HG02973 (cell line): Measurements from ENCODE around the gene COL4A4.

Source experiments
- ATAC-seq: cut with Tn5 transposase; IDR thresholded peaks from one replicate; pipeline ENCODE4 v1.9.1; 2021; ENCODE audit warnings: moderate library complexity; ENCODE audit not compliant: unreplicated experiment

COL4A4 gene

GRCh38 chr2:227035711-227036367 lies 128.2 kb downstream of the COL4A4 start:
- ATAC-seq, result no peak

- peak; percentile 74 for ATAC-seq
Observed at GRCh38 chr2:227033471-227034148, 130.4 kb downstream of the COL4A4 start.

- no peak for ATAC-seq
Observed at GRCh38 chr2:227031379-227031778, 132.6 kb downstream of the COL4A4 start.

- ATAC-seq, result no peak
Observed at GRCh38 chr2:227030789-227031188, 133.2 kb downstream of the COL4A4 start.

- no peak for ATAC-seq
Observed at GRCh38 chr2:227029426-227030105, 134.4 kb downstream of the COL4A4 start.

GRCh38 chr2:227025510-227025909 lies 138.5 kb downstream of the COL4A4 start:
- no peak for ATAC-seq

- ATAC-seq, result no peak
Observed at GRCh38 chr2:227022608-227023007, 141.4 kb downstream of the COL4A4 start.

GRCh38 chr2:227020416-227020815 lies 143.6 kb downstream of the COL4A4 start:
- no peak for ATAC-seq

GRCh38 chr2:227016894-227017293 lies 147.1 kb downstream of the COL4A4 start:
- no peak for ATAC-seq

- ATAC-seq, result no peak
Observed at GRCh38 chr2:227013881-227014280, 150.1 kb downstream of the COL4A4 start.

- ATAC-seq, result no peak
Observed at GRCh38 chr2:227013330-227013729, 150.7 kb downstream of the COL4A4 start.

GRCh38 chr2:227010433-227010832 lies 153.6 kb downstream of the COL4A4 start:
- no peak for ATAC-seq

- no peak for ATAC-seq
Observed at GRCh38 chr2:227007940-227008339, 156.1 kb downstream of the COL4A4 start.

GRCh38 chr2:227007148-227007547 lies 156.9 kb downstream of the COL4A4 start:
- no peak for ATAC-seq

GRCh38 chr2:227006189-227006897 lies 157.7 kb downstream of the COL4A4 start:
- ATAC-seq, result no peak

- ATAC-seq, result no peak
Observed at GRCh38 chr2:227004482-227004881, 159.5 kb downstream of the COL4A4 start.

GRCh38 chr2:227000123-227000522 lies 163.9 kb downstream of the COL4A4 start:
- ATAC-seq, result no peak

- no peak for ATAC-seq
Observed at GRCh38 chr2:226999661-227000060, 164.3 kb downstream of the COL4A4 start.

GRCh38 chr2:226995625-226996041 lies 168.4 kb downstream of the COL4A4 start:
- peak; percentile 48 for ATAC-seq

GRCh38 chr2:226994775-226995174 lies 169.2 kb downstream of the COL4A4 start:
- no peak for ATAC-seq

GRCh38 chr2:226993171-226993570 lies 170.8 kb downstream of the COL4A4 start:
- ATAC-seq, result no peak
